Measurements from ENCODE around the gene DEK.

Gene DEK

DNA sequence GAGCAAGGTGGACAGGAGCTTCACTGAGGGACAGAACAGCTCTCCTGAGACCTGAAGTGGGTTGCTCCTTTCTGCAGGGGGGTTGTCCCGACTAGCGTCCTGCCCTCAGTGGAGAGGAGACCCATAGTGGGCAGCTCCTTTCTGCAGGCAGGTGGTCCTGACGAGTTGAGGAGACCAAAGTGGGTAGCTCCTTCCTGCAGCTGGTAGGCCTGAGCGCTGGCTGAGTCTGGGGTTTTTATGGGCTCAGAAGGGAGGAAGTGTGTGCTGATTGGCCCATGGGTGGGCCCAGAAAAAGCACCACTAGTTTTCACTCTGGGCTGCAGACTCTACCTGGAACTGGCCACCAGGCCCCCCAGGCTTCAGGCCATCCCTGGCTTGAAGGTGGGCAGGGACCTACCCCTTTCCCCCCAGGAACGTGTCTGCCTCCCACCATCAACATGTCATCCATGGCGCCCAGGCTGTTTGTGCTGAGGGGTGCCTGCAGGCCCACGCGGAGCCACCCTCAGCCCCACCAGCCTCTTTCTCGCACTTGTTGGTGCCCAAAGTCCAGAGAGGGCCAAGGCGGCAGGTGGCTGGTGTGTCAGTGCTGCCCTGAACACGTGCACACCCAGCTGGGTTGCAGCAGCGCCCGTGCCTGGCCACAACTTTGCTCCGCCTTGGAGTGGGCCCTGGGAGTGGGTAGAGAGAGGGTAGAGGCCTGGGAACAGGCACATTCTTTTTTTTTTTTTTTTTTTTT lies 1.6 kb upstream of the DEK start:
- DNase-seq (ENCODE audit: low read depth): no peak

DNA sequence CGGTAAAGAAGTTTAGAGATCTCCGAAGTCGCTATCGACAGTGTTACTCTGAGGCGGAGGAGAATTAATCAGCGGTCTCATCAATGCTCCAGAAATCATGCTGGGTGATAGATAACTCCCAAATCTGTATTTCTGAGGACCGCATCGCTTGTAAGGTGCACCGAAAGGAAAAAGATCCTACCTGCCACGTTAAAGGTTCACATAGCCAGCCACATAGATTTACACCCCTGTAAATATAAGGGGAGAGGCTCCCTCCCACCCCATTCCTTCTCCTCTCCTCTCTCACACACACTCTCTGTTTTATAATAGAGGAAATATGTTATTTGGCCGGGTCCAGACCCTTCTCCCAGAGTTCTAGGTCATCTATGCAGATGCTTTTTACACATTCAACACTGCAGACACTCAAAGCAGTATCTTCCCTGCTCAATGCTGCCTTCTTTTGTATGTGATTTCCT lies 620 bp upstream of the DEK start:
- no peak for DNase-seq (ENCODE audit: low read depth)

DNA sequence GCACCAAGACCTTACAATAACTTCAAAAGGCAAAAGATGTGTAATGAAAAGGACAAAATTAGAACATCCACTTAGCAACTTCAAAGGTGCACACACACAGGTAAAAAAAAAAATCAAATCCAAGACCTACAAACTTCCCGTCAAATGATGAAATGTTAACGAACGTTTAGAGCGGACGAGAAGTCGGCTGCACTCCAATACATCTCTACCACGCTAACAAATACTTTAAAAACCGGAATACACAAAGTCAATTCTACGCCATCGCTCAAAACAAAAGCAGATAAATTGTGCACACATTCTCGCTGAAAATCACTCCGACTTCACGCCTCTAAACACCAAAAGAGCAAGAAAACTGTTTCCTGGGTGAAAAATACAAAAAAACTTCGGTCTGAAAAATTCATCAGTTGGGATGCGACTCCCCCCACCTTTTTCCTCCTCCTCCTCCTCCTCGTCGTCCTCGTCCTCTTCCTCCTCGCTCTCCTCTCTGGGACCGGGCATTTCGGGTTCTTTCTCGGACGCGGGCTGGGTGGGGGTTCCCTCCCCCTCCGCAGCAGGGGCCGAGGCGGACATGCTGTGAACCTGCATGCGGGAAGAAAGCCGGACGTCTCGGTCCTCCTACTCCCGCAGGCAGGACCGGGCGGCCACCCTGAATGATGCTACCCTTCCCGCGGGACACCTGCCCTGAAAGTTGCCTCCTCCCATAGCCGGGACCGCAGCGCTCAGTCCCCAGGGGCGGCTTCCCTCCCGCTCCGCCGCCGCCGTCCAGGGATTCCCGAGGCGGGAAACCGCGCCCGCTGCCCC lies 712 bp downstream of the DEK start:
- no peak for DNase-seq (ENCODE audit: low read depth)

DNA sequence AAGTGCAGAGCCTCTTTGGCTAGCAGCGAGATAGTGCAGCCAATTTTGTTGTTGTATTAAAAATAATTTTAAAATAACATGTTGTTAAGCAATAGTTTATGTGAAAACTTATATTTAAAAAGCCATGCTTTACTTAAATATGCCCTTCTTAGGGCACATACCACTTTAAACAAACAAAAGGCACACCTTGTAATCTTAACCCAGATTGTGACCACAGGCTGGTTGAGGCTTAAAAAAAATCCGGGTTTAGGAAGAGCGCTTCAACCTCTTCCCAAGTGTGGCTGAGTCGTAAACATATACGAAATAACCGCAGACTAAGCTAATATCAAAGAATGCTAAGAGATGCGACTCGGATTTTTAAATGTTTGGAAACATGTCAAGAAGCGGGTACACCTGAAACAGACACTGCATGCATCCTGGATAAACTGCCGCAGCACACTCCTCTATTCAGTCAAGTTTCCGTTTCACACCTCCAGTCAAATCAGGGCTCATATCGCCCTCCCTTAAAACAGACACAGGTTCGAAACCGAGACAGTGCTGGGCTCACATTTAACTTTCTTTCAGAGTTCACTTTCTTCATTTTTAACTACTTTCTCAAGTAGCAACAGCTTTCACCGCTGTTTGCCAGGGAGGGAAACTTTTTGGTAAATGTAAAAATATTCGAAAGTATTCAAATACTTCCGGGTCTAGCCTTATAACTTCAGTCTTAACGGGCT lies 1.5 kb downstream of the DEK start:
- DNase-seq (ENCODE audit: low read depth): no peak

DNA sequence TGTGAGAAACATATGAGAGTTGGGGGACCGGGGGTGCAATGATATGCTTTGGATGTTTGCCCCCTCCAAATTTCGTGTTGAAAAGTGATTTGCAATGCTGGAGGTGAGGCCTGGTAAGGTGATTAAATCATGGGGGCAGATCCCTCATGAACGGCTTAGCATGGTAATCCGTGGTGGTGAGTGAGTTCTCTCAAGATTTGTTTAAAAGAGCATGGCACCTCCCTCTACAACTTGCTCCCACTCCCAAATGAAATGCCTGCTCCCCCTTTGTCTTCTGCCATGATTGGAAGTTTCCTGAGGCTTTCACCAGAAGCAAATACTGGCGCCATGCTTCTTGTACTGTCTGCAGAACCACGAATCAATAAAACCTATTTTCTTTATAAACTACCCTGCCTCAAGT lies 2.5 kb downstream of the DEK start:
- DNase-seq (ENCODE audit: low read depth): no peak

DNA sequence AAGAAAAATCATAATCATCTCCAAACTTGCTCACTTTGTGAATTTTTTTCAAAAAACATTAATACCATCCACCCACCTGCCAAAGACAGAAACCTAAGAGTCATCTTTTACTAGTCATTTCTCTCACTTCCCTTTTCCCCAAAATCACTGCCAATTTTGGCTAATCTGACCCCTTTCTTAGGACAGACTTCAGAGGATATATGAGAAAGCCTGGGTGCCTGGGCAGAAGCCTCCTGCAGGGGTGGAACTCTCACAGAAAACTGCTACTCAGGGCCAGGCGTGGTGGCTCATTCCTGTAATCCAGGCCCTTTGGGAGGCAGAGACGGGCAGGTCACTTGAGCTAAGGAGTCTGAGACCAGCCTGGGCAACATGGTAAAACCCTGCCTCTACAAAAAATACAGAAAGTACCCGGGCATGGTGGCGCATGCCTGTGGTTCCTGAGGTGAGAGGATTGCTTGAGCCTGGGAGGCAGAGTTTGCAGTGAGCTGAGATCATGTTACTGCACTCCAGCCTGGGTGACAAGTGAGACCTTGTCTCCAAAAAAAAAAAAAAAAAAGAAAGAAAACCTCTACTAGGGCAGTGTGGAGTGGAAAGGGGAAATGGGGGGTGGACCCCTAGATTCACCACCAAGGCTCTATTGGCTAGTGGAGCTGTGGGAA lies 3.8 kb downstream of the DEK start:
- no peak for DNase-seq (ENCODE audit: low read depth)

DNA sequence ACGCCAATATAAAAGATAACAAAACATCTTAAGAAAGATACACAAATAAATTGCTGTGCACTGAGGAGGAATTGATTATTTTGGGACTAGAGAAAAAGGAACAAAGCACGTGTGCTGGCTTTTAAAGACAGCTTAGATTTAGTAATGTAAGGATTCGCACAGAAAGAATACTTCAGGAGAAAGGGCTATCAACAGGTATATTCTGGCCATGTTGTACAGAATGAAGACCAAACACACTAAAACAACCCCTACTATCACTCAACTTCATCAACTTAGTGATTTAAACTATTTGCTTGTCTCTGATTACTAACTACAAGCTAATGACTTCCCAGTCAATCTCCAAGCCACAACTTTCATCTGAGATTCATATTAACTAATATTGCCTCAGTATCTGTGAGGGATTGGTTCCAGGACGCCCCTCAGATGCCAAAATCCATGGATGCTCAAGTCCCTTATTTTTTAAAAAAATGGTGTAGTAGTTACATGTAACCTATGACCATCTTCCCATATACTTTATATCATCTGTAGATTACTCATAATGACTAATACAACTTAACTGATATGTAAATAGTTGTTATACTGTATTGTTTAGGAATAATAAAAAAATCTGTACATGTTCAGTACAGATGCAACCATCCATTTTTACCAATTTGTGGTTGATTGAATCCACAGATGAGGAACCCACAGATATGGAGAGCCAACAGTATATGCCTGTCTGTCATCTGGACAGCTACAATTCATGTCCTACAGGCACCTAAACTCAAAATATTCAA lies 4.5 kb downstream of the DEK start:
- DNase-seq (ENCODE audit: low read depth): no peak

DNA sequence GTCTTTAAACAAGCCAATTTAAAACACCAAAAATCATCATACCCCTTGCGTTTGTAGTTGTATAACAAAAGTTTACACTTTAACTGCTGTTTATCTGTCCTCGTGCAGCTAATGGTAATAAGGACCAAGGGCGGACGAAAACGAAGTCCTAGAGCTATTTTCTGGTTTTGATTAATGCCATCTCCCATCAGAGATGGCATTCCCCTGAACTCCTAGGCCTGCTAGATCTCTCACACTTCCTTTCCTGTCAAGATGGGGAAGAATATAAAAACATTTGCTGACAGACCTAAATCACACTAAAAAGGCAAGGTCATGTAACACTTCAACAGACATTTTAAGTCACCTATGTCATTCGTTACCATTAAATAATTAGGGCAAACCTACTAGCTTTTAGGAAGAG lies 9.5 kb downstream of the DEK start:
- DNase-seq (ENCODE audit: low read depth): no peak

DNA sequence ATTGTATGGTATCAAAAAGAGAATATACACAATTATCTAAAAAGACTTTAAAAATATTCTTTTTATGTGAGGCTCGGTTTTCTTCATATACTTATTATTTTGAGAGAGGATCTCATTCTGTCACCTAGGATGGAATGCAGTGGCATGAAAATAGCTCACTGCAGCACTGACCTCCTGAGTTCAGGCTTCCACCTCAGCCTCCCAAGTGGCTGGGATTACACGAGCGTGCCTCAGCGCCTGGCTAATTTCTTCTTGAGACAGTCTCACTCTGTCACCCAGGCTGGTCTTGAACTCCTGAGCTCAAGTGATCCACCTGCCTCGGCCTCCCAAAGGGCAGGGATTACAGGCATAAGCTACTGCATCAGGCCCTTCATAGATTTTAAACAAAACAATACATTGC lies 10.7 kb downstream of the DEK start:
- DNase-seq (ENCODE audit: low read depth): no peak

DNA sequence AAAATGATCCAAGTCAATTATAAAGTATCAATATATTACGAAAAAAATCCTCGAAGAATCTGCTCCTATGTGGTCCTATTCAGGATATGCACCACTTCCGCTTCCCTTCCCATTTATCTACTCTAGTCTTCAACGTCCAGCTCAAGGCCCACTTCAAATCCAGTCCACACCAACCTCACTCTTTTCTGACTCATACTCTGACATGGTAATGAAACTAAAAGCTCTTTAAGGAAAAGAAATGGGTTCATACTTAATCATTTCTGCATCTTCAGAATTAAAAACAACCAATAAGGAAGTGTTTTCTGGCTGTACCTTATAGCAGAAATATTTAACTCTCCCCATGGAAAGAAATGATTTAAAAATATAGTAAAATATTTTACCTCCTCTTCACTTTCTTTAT lies 15.1 kb downstream of the DEK start:
- DNase-seq (ENCODE audit: low read depth): no peak

DNA sequence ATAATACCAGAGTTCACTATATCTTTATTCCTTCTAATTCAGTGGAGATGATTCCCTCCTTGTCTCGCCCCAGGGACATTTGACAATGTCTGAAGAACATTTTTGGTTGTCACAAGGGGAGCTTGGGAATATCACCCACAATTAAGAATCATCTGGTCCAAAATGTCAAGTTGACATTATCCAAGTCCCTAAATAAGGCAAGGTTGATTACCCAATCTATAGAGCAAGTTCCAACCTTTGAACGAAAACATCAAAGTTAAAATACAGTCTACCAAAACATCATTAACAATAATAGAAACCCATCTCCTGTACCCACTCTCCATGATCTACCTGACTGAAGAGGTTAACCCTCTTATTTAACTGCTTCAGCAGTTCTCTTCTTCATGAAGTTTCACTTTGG lies 15.6 kb downstream of the DEK start:
- DNase-seq (ENCODE audit: low read depth): no peak

DNA sequence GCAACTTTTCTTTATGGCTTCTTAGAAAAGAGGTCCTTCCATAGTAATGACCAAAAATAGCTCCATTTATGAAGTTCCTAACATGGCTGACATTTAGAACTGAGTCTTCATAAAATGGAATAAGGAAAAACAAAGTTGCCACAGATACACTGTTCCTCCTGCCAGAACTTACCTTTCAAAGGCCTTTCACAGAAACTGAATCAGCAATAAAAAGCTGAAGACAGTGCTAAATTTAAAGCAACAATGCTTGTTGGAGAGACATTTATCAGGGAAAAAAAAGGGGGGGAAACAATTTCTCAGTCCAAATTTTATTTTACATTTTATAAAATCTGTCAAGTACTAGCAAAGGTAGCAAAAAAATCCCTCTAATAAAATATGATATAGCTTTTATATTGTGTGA lies 17.3 kb downstream of the DEK start:
- DNase-seq (ENCODE audit: low read depth): no peak

DNA sequence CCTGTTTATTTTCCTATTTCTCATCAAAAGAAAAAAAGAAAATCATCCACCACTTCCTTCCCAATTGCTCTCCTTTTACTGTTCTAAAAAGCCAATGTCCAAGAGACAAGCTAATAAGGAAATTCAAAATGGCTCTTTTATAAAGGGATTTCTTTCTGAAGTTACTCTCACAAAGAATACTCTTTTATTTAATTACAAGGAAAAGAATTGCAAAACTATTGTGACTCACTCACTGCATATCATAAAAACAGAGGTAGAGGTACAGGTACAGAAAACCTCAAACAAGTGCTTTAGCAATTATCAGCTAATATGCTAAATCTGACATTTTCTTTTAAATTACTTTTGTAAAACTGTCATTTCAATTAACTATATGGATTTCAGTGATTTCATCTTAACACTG lies 18.1 kb downstream of the DEK start:
- no peak for DNase-seq (ENCODE audit: low read depth)

DNA sequence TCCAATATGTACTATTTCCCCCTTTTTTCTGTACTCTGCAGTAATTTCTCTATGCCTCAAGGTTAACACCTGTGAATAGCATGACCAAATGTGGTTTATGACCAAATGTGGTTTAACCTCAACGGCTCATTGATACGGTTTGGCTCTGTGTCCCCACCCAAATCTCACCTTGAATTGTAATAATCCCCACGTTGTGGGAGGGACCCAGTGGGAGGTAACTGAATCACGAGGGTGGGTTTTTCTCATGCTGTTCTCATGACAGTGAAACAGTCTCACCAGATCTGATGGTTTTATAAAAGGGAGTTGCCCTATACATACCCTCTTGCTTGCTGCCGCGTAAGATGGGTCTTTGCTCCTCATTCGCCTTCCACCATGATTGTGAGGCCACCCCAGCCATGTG lies 18.7 kb downstream of the DEK start:
- DNase-seq (ENCODE audit: low read depth): no peak

DNA sequence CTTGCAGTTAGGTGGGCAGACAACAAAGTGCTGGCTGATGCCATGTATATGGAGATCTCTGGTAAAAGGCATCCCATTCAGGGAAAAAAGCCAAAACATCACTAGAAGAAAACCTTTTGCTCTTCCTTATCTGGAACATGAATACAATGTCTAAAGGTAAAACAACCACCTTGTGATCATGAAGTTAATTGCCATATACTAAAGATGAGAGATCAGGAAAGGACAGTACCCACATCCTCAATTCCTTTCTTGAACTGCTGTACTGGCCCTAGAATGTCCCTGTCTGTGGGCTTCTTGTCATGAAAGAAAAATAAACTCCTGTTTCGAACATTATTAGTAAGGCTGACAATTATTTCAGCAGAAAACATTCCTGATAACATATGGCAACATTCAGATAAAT lies 19.3 kb downstream of the DEK start:
- DNase-seq (ENCODE audit: low read depth): no peak

DNA sequence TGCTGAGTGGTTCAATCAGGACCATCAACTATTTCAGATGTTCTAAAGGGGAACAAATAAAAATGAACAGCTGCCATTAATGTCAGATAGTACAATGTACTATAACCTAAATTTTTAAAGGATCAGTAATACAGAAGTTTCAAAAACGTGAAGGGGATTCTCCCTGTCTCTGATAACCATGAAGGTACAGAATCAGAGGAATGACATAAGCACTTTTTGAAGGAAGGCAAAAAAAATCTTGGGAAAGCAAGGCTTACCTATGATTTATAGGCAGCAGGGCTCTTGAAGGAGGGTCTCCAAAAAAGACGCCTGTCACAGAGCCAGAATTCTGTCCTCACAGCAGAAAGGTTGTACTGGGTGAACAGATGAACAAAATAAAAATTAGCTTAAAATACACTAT lies 20.1 kb downstream of the DEK start:
- DNase-seq (ENCODE audit: low read depth): no peak

DNA sequence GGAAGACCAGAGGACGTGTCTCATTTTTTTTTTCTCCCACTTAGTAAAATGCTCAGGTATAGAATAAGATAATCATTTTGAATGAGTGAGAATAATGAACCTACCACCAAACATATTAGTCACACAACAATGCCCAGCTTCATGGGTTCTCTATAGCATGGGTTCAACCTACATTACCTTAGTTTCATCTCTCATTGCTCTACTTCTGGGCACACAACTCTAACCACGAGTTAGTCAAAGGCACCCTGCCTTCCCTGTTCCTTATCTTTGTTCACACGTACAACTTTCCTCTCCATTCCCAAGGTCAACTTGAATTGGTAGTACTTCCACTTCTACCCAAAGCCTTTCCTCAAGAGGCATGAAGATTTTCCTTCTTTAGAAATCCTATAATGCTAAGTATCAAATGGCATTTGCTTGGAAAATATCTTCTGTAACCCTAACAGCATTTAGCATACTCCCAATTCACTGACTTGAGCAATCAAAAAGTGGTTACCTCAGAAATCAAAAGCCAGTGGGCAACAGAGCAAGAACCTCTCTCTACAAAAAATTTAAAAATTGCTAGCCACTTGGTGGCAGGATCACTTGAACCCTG lies 20.9 kb downstream of the DEK start:
- no peak for DNase-seq (ENCODE audit: low read depth)

DNA sequence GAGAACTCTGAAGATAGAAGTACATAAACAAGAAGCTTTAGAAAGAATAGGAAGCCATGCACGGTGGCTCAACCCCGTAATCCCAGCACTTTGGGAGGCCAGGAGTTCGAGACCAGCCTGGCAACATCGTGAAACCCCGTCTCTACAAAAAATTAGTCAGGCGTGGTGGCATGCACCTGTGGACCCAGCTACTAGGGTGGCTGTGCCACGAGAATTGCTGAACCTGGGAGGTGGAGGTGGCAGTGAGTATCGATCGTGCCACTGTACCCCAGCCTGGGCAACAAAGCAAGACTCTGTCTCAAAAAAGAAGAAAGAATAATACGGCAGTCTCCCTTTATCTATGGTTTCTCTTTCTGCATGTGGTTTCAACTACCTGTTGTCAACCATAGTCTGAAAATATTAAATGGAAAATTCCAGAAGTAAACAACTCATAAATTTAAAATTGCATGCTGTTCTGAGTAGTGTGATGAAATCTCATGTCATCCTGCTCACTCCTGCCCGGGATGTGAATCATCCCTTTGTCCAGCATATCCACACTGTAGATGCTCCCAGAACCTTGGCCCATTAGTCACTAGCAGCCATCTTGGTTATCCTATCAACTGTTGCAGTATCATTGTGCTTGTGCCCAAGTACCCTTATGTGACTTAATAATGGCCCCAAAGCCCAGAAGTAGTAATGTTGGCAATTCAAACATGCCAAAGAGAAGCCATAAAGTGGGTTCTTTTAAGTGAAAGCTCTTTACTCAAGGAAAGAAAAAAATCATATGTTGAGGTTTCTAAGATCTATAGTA lies 22.1 kb downstream of the DEK start:
- peak; percentile 68 for DNase-seq (ENCODE audit: low read depth)

DNA sequence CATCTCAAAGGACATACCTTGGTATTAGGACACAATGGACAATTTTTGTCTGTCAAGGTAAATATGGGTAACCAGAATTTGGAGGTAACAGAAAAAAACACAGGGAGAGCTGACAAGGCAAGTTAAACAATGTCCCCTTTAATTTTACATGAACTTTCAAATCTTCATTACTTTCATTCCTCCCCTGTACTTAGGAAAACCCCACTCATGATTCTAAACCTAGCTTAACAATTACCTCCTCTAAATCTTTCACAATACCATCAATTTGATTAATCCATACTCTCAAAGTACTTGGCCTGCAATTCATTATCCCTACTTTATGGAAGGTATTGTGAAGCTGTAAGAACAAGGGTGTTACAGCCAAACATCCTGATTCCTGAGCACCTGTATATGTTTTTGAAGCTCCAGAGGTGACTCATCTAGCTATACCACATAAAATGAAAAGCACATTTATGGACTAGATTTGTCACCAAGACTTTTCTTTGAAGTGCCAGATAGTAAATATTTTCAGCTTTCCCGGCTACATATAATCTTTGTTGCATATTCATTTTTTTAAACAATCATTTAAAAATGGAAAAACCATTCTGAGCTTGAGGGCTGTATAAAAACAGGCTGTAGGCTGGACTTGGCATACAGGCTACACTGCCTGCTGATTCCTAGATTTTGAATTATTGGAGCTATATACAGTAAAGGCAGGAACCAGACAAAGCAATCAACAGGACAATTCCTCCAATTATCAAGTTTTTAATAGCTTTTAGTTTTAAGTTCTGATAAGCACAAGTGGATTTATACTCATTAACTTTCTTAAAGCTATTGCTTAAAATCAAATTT lies 22.9 kb downstream of the DEK start:
- DNase-seq (ENCODE audit: low read depth): no peak

DNA sequence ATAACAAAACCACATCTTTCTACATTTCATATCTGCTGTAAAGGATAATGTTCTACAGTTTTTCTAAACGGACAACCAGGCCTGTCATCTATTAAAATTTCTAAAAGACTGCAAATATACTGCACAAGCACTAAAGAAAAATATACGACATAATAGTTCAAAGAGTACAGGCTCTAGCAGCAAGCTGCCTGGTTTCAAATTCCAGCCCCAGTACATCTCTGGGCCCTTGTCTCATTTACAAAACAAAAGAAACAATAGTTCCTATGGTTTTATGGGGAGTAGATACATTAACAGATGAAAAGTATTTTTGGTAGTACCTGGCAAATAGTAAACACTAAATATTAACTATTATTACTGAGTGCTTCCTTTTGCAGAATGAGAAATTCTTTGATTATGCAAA lies 24.1 kb downstream of the DEK start:
- no peak for DNase-seq (ENCODE audit: low read depth)

All from GM04503 (cell line).